GM21786 (cell line): ENCODE measurements around the gene REM2.

Source experiments
- ATAC-seq: cut with Tn5 transposase; IDR thresholded peaks from one replicate; pipeline ENCODE4 v1.9.1; 2021; ENCODE audit not compliant: unreplicated experiment

The REM2 gene, protein sequence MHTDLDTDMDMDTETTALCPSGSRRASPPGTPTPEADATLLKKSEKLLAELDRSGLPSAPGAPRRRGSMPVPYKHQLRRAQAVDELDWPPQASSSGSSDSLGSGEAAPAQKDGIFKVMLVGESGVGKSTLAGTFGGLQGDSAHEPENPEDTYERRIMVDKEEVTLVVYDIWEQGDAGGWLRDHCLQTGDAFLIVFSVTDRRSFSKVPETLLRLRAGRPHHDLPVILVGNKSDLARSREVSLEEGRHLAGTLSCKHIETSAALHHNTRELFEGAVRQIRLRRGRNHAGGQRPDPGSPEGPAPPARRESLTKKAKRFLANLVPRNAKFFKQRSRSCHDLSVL

DNA sequence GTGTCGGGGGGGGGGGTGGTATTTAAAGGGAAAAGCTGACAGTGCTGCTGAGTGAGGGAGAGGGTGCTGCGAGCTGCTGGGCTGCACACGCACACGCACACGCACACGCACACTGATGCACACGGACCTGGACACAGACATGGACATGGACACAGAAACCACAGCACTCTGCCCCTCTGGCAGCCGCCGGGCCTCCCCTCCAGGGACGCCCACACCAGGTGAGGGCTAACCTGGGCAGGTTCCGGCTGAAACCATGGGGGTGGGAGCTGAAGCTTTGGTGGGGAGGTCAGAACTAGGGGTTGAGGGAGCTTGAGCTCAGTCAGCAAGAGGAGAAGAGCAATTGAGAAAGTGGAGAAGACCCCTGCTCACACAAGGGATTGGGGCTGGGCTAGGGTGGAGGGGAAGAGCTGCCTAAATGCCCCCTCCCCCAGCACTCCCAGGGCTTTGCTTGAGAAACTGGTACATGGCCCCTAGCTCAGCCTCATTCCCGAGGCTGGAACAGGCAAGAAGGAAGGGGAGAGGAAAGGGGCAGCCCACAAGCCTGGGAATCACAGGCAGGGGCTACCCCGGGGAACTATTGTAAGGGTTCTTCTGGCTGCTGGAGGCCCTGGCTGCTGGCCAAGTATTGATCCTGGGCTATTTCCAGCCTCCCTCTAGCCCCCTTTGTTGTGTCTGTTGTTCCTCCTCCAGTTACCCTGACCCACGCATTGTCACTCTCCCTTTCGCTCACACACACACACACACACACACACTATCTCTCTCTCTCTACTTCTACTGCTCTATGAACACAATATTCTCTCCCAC lies at the start of gene REM2:
Gene REM2 (plus strand): TSS at position 50 of the 804 bp plus-strand sequence. CDS start 66 bp downstream, at position 116.
- no peak for ATAC-seq

DNA sequence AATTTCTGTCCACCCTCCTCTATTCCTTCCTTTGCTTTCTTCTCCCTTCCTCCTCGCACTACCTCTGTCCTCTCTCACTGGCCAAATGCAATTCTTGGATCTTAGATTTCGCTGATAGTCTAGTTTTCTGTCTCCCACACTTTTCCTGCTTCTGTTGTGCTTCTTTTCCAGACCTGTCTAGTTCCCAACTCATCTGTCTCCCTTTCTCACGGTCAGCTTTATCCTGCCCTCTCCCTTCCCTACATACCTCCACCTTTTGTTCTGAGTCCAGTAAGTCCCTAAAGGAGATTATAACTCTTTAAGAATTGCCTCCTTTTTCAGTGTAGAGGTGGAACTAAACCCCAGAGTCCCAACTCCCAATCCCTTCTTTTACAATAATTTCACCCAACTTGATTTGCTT lies 47.5 kb upstream of the REM2 start:
- no peak for ATAC-seq

DNA sequence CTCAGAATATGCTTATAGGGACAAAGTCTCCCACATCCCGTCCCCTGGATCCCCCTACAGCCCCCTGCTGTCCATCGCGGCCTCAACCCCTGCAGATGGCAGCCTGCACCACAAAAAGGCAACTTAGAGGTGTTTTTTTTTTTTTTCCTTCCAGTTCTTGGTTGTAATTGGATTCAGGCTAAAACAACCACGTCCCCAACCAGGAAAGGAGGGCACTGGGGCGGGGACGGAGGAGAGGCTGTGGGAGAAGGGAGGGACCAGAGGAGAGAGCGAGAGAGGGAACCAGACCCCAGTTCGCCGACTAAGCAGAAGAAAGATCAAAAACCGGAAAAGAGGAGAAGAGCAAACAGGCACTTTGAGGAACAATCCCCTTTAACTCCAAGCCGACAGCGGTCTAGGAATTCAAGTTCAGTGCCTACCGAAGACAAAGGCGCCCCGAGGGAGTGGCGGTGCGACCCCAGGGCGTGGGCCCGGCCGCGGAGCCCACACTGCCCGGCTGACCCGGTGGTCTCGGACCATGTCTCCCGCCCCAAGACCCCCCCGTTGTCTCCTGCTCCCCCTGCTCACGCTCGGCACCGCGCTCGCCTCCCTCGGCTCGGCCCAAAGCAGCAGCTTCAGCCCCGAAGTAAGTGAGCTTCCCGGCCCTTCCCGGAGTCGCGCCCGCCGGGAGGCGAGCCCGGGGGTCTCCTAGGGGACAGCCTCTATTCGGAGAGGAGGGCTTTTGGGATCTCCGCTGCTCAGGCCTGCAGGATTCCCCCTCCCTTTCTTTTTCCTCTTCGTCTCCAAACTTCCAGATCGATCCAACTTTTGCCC lies 46.5 kb upstream of the REM2 start, which contains the start of gene MMP14:
Gene MMP14 (plus strand): TSS at position 285 of the 813 bp plus-strand sequence. CDS start 233 bp downstream, at position 518.
- ATAC-seq, result no peak

DNA sequence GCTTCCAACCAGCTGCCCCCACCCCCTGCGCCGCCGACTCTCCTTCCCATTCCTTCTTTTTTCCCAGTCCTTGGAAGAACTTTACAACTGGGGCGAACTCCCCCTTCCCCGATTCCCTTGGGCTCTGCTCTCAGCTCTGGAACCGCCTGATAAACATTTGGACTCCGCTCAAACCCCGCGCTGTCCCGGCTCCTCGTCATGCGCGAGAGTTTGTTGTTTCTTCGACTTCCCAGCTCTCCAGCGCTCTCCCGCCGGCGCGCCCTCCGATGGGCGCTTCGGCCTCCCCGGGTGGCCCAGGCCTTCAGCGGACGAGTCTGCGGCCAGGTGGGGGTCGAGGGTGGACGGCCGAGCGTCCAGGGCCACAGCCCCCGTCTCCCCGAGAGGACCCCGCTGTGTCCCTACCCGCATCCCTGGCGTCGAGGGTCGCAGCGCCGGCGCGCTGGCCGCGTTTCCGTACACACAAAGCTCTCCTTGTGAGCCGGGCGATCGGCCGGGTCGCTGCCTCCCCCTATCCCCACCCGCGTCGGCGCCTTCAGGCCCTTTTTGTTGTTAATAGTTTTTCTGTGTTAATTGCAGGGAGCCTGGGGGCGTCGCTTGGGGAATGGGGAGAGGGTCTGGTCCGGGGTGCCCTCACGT lies 45.8 kb upstream of the REM2 start:
- ATAC-seq, result no peak

DNA sequence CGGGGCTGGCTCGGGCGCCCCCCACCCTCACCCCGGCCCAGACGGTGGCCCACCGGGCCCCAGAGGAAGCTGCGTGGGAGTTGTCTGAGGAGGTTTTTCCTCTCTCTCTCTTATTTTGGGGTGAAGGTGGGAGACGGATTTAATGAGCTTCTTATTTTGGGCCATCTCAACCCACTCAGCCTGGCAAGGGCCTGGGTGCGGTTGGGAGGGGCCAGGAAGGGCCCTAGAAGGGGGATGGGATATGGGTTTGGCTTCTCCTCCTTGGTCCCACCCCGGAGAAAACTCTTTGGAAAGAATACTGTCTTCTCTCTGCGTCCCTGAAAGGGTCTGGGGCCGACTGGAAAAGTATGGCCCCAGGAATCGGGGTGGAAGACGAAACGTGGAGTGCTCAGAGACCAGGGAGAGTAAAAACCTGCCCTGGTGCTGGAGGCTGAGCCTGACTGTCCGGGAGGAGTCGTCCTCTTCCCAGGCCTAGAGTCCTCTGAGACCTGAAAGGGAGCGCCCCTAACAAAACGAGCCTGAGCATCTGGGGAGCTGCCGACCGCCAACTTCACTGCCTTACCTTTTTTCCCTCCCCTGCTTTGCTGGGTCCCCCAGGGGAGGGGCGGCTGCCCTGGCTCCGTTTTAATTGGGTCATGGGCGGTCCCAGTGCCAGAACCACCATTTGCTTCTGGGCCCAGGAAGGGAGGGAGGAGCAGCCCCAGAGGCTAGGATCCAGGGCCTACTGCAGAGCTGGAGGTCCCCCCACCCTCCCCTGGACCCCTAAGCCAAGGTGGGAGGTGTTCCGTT lies 45.1 kb upstream of the REM2 start:
- no peak for ATAC-seq

DNA sequence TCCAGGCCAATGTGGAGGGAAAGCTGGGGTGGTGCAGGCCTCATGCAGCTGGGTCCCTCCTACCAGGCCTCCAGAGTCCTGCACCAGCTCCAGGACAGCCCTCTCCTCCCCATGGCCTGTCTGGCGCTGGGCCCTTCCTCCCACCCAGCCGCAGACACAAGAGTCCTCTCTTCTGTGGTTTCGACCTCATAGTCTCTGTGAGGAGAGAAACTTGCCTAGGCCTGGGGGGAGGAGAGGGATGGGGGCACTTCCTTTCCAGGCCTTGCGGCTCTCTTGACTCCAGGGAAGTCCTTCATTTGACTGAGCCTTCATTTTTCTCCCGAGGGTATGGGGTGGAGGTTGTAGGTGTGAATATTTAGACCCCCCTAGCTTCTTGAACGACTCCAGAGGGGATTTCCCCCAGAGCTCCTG lies 44.4 kb upstream of the REM2 start:
- no peak for ATAC-seq

DNA sequence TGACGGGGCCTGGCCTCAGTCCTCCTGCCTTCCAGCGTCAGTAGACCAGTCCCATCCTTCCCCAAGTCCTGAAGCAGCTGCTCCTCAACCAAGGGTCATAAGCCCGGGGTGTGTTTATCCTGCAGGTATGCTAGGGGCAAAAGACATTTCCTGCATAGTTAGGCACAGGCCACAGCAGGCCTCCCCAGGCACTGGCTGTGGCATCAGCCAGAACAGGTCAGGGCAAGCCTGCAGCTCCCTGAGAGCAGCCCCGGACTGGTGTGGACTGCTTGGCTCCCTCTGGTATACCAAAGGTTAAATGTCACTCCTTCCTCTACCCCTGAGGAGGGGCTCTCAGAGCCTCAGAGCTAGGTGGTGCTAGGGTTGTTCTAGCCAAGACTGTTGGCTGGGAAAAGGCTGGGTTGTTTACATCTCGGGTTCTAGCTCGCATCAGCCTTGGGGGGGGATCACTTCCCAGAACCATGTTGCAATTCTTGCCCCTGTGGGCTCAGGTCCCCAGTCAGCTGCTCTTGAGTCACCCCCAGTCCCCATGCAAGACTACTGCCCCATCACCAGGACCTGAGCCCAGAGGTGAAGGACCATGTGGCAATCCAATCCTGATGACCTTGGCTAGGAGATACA lies 43.8 kb upstream of the REM2 start:
- no peak for ATAC-seq

DNA sequence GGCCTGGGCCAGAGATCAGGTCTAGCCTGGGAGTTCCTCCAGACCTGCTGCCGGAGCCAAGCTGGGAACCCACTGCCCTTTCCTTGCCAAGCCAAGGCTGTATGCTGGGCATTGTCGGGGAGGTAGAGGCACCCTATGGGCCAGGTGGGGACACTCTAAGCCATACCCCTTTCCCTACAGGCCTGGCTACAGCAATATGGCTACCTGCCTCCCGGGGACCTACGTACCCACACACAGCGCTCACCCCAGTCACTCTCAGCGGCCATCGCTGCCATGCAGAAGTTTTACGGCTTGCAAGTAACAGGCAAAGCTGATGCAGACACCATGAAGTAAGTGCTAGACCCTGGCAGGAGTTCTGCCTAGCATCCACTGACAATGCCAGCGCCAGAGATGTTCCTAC lies 41.7 kb upstream of the REM2 start:
- no peak for ATAC-seq

DNA sequence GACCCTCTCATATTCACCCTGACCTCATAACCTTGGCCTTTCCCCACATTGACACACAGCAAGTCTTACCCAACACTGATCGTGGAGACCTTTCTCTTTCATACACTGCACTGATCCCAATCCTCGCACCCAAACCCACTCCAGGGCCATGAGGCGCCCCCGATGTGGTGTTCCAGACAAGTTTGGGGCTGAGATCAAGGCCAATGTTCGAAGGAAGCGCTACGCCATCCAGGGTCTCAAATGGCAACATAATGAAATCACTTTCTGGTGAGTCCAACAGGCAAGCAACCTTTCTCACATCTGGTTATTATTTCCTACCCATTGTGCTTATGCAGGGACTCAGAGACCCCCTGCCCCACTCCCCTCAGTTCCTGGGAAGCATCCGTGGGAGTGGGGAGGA lies 41.3 kb upstream of the REM2 start:
- ATAC-seq, result no peak

DNA sequence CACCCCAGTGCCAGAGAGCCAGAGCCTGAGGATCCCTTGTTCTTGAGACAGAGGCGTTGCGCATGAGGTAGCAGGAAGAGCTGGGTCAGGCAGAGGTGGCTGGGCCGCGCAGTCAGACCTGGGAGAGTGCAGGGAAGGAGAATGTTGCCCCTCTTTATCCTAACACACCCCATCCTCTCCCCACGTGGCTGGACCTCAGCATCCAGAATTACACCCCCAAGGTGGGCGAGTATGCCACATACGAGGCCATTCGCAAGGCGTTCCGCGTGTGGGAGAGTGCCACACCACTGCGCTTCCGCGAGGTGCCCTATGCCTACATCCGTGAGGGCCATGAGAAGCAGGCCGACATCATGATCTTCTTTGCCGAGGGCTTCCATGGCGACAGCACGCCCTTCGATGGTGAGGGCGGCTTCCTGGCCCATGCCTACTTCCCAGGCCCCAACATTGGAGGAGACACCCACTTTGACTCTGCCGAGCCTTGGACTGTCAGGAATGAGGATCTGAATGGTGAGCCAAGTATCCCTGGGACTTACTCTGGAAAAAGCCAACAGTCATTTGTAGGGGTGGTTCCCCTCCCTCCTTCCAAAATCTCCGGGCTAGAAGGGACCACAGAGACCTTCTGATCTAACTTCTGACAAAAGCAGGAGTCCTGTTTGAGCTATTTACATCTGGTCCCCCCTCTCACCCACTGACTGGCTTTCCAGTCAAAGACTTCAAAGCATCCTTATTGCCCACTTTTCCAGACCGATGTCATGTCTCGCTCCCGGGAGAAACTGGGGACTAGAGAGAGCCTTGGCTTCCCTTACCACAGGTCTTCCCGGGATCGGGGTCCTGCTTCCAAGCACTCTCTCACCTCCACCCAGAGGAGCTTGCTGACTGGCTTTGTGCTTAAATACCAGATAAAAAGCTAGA lies 40.6 kb upstream of the REM2 start:
- ATAC-seq, result no peak

DNA sequence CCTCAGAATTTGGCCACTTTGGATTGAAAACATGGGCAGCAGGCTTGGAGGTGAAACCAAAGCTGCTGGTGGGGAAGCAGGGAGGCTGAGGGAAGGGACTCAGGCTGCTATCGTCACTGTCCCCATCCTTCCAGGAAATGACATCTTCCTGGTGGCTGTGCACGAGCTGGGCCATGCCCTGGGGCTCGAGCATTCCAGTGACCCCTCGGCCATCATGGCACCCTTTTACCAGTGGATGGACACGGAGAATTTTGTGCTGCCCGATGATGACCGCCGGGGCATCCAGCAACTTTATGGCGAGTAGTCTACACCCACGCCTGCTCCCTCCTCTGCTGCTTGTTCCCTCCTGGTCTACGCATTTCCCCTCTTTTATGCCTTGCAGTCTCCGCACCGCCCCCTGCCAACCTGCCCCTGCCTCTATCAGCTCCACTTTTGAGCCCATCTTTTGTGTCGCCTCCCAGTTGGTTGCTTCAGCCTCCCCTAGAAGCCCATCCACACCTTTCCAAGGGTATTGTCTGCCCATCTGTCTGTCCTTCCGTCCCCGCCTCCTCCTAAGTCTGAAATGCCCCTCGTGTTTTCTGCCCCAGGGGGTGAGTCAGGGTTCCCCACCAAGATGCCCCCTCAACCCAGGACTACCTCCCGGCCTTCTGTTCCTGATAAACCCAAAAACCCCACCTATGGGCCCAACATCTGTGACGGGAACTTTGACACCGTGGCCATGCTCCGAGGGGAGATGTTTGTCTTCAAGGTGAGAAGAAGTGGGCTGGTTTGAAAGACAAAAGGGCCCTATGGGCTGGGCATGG lies 39.7 kb upstream of the REM2 start:
- no peak for ATAC-seq

DNA sequence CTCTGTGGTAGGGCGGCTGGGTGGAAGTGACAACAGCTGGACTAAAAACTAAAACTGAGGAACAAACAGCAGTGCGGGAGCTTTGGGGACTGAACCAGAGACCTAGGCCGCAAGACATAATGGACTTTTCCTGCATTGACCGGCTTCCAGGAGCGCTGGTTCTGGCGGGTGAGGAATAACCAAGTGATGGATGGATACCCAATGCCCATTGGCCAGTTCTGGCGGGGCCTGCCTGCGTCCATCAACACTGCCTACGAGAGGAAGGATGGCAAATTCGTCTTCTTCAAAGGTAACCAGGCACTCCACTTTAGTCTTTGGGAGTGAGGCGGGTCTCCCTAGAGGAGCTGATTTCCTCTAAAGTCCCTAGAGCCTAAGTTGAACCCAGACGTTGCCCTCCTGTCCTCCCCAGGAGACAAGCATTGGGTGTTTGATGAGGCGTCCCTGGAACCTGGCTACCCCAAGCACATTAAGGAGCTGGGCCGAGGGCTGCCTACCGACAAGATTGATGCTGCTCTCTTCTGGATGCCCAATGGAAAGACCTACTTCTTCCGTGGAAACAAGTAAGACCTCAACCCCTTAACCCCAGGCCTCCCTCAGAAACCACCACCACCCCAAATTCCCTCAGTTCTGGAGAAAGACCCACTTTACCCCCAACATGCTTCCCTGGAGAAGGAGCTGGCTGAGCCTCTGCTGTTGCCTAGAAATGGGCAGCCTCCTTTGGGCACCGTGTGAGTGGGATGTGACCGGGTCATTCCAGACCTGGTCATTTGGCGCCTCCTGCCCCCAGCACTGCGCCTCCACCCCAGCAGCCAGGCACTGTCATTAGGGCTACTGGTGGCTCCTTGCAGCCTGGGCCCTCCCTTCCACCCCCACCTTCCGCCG lies 38.6 kb upstream of the REM2 start:
- no peak for ATAC-seq

DNA sequence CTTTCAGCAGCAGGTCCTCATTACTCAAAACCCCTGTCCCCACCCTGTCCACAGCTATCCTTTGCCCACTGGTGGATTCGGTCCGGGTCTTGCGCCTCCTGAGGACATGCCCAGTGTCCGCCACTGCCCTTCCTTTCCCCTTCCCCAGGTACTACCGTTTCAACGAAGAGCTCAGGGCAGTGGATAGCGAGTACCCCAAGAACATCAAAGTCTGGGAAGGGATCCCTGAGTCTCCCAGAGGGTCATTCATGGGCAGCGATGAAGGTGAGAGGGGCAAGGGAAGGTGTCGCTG lies 38.0 kb upstream of the REM2 start:
- ATAC-seq, result no peak

DNA sequence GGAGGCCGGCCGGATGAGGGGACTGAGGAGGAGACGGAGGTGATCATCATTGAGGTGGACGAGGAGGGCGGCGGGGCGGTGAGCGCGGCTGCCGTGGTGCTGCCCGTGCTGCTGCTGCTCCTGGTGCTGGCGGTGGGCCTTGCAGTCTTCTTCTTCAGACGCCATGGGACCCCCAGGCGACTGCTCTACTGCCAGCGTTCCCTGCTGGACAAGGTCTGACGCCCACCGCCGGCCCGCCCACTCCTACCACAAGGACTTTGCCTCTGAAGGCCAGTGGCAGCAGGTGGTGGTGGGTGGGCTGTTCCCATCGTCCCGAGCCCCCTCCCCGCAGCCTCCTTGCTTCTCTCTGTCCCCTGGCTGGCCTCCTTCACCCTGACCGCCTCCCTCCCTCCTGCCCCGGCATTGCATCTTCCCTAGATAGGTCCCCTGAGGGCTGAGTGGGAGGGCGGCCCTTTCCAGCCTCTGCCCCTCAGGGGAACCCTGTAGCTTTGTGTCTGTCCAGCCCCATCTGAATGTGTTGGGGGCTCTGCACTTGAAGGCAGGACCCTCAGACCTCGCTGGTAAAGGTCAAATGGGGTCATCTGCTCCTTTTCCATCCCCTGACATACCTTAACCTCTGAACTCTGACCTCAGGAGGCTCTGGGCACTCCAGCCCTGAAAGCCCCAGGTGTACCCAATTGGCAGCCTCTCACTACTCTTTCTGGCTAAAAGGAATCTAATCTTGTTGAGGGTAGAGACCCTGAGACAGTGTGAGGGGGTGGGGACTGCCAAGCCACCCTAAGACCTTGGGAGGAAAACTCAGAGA lies 37.0 kb upstream of the REM2 start:
- no peak for ATAC-seq

DNA sequence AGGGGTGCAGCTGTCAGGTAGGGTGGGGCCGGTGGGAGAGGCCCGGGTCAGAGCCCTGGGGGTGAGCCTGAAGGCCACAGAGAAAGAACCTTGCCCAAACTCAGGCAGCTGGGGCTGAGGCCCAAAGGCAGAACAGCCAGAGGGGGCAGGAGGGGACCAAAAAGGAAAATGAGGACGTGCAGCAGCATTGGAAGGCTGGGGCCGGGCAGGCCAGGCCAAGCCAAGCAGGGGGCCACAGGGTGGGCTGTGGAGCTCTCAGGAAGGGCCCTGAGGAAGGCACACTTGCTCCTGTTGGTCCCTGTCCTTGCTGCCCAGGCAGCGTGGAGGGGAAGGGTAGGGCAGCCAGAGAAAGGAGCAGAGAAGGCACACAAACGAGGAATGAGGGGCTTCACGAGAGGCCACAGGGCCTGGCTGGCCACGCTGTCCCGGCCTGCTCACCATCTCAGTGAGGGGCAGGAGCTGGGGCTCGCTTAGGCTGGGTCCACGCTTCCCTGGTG lies 36.2 kb upstream of the REM2 start:
- ATAC-seq, result no peak
